A549 (cell line): ENCODE measurements around the gene DENND6B.

Source experiments
- POLR2AphosphoS2 ChIP-seq: conservative IDR thresholded peaks from 2 replicates; pipeline ENCODE4 v1.6.1; 2012; ENCODE audit warnings: low read length, improper control_type of control experiment, inconsistent platforms
- TF ChIP-seq, protein P1 (sequence below): fragments of >200 bp; sonication (Bioruptor Twin); formaldehyde crosslinking; IDR thresholded peaks from 3 replicates; pipeline ENCODE4 v1.5.1; 2016

DNA sequence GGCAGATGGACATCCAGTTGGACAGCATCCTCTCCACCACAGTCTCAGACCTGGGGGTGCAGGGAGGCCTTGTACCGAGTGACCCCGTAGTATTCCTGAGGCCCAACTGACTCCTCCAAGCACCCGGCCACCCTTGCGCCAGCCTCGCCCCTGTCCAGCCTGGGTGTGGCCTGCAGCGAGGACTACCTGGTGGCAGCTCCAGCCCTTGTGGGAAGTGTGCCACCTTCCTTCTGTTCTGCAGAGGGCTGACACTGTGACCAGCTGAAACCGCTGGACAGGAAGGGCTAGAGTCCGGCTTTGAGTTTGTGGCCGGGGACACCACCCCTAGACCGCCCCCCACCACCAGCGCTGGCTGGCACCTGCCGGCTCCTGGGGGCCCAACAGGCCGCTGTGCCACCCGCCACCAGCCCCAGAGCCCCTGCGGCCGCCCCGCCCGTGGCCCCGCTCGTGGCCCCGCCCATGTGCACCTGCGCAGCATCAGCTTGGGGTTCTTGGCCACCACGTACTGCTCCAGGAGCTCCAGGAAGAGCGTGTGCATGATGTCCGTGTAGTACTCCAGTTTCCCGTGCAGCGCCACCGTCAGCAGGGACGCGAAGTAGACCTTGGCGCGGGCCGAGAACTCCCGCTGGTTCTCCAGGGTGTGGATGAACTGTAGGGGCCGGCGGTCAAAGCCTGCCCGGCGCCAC lies 46.6 kb downstream of the DENND6B start:
- TF ChIP-seq, protein P1, sequence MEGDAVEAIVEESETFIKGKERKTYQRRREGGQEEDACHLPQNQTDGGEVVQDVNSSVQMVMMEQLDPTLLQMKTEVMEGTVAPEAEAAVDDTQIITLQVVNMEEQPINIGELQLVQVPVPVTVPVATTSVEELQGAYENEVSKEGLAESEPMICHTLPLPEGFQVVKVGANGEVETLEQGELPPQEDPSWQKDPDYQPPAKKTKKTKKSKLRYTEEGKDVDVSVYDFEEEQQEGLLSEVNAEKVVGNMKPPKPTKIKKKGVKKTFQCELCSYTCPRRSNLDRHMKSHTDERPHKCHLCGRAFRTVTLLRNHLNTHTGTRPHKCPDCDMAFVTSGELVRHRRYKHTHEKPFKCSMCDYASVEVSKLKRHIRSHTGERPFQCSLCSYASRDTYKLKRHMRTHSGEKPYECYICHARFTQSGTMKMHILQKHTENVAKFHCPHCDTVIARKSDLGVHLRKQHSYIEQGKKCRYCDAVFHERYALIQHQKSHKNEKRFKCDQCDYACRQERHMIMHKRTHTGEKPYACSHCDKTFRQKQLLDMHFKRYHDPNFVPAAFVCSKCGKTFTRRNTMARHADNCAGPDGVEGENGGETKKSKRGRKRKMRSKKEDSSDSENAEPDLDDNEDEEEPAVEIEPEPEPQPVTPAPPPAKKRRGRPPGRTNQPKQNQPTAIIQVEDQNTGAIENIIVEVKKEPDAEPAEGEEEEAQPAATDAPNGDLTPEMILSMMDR: no peak
- TF ChIP-seq POLR2AphosphoS2: no peak
